Inflammatory macrophage treated with lipopolysaccharide for 1 hour (primary cell): ENCODE results near the gene PWWP2B.

Experiments used
- DNase-seq, 2 donors: peaks; one replicate each; pipeline ENCODE4 v3.0.0-alpha.2; 2020 to 2022

Gene PWWP2B

GRCh38 chr10:132448248-132448731 is 51.3 kb downstream of the PWWP2B start:
- peak; percentile 77 for DNase-seq

- DNase-seq, result peak in 1 of 2 donors; percentile 49
These were observed 52.2 kb downstream of the PWWP2B start for GRCh38 chr10:132449051-132449810.

DNA sequence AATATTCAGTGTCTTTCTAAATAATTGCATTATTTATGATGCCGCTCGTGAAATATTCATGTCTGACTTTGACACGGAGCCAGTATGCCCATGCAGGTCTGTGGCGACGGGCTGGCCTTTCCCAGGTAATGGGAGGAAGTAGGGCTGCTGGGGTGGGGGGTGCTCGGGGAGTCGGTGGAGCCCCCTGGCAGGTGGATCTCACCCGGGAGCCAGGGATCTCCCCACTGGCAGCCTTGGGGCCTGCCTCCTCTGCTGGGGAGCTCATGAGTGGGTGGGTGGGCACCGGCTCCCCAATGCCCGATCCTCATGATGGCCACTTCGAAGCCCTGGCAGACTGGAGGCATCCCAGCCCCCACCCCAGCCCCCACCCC is 52.8 kb downstream of the PWWP2B start:
- DNase-seq, result no peak

GRCh38 chr10:132450466-132450824 is 53.4 kb downstream of the PWWP2B start:
- no peak for DNase-seq

- no peak for DNase-seq
These were observed 54.0 kb downstream of the PWWP2B start for GRCh38 chr10:132450825-132451505.

- DNase-seq, result no peak
These were observed 54.7 kb downstream of the PWWP2B start for GRCh38 chr10:132451506-132452215.

DNA sequence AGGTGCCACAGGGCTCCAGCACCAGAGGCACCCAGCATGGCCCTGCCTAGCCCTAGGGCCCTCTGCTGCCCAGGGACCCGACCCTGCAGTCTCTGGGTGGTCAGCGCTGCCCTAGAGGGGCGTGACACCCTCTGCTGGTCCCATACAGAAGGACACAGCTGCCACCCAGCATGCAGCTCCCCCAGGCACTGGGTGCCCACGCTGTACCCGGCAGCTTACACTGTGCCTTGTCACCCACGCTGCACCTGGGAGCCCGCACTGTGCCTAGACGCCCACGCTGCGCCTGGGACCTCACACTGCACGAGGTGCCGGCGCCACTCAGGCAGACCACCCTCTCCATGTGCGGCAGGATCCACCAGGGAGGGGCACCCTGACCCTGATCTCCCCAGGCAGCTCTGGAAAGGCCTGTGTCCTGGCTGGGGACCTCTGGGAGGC is 55.2 kb downstream of the PWWP2B start:
- DNase-seq, result no peak

DNA sequence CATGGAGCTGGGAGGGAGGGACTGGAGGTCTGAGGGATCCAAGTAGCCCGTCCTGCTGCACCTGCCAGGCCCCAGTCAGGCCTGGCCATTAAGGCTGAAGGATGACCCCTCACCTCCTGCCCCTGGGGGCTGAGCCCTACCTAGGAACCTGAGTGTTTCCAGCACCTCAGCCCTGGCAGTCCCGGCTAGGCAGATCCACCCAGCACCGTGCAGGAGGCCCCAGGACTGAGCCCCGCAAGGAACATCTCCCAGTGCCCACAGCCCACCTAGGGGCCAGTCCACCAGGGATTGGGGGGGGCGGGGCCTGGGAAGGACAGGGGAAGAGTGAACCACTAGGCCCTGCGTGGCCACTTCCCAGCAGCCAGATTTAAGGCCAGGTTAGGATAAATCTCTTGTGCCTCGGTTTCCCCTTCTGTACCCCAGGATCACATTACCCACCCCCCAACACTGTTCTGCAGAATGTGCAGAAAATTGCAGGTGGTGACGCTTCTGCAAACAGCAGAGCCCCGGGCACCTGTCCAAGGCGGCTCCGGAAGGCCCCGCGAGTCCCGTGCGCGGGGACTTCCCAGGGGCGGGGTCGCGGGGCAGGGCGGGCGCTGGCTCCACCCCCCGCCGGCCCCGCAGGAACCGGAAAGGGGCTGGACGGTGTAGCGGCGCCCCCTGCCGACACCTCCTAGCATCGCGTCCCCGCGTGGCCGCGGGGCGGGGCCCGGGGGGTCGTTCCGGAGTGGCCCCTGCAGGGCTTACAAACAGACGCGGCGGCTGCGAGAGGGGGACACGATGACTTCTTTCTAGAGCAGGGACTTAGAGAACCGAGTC is 55.9 kb downstream of the PWWP2B start:
- DNase-seq, result peak; percentile 74 to 86

- DNase-seq, result no peak
These were observed 56.5 kb downstream of the PWWP2B start for GRCh38 chr10:132453470-132453861.

DNA sequence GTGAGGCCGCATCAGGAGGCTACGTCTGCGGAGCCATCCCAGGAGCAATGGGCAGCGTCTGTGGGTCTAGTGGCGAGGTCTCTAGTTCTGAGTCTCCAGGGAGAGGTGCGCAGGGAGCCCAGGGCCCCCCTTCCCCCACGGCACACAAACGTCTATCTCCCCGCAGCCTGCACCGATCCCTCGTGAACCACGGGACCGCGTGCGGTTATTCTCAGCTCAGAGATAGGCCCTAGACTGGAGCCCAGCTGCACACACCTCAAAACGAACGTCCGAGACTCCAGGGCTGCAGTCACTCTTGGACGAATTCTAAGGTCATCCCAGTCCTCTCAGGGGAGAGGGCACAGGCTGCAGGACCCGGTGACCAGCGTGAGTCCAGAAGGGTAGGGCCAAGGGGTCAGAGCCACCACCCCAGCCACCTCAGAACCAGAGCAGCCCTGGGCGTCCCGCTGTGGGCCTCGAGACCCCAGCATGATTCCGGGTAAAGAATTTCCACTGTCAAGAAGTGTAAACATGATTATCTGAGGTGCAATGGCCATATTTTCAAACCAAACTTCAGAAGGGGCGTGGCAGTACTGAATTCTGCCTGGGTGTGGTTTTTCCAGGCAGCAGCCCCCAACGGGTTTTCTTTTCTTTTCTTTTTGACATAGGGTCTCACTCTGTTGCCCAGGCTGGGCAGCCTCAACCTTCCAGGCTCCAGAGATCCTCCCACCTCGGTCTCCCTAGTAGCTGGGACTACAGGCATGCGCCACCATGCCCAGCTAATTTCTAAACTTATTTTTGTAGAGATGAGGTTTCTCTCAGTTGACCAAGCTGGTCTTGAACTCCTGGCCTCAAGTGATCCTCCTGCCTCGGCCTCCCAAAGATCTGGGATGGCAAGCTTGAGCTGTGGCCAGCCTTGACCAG is 57.5 kb downstream of the PWWP2B start:
- DNase-seq, result no peak

DNA sequence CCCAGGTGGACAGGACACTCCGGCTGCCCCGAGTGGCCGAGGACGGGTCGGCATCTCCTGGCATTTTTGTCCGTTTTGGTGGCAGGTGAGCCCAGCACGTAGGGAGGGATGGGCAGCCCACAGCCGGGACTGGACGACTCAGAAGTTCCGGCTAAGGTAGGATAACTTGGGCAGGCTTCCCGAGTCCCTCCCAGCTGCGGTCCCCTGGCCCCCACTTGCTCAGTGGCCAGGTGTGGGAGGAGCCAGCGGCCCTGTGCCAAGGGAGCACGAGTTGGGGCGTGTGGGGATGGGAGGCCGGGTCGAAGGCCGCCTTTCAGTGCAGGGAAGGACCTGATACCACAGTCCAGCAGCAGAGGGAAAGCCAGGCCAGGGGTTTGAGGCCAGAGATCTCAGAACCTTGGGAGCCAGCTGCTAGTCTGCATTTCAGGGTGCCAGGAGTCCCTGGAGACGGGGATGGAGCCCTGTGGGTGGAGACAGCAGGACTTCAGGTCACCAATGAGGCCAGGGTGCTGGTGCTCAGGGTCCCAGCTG is 58.5 kb downstream of the PWWP2B start:
- no peak for DNase-seq

DNA sequence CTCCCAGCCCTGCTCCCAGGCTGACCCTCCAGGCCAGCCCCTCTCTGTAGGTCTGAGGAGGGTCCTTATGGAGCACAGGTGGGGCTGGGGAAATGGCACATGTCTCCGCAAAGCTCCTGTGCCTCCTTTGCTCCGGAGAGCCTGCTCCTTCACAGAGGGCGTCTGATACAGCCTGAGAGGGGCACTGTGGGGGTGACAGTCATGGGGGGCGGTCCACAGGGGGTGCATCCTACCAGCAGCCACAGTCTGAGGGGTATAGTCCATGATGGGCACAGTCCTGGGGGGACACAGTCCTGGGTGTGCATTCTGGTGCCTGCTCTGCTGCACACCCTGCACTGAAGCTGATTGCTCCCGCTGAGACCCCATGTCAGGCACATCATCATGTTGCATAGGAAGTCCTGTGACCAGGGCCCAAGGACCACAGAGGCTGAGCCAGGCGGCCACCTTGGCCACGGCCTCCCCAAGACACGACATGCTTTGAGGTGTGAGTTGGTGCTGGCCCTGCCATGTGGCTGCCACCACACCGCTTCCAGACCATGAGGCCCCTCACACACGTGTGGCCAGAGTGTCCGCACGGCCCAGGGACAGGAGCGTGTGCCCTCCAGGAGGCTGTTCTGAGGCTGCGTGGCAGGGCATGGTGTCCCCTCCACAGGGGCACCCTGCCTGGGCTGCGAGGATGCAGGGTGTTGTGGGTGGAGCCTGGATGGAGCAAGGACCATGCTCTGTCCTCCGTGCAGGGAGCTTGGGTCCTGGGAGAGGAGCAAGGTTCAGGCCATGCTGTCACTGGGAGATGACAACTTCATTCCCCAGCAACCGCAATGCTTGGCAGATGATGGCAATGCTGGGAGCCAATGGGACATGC is 59.2 kb downstream of the PWWP2B start:
- DNase-seq, result no peak

DNA sequence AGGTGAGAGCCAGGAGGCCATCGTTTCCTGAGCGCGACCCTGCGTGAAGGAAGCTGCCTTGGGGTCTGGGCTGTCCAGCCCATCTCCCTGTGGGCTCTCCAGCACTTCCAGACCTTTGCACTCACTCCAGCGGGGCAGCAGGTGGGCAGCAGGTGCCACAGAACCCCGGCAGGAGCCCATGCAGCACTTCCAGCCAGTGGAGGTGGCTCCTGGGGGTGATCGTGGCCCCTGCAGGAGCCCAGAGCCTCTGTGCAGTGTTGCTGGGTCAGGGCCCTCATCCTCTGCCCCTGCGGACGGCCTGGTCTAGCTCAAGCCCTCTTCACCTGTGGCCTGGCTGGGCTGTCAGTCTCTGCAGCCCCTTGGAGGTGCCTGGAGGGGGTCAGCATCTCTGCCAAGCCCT is 59.9 kb downstream of the PWWP2B start:
- DNase-seq, result no peak

GRCh38 chr10:132457328-132458070 is 60.5 kb downstream of the PWWP2B start:
- DNase-seq, result no peak

GRCh38 chr10:132458071-132458585 is 61.1 kb downstream of the PWWP2B start:
- DNase-seq, result no peak

- DNase-seq, result peak in 1 of 2 donors; percentile 55
These were observed 61.7 kb downstream of the PWWP2B start for GRCh38 chr10:132458586-132459300.

DNA sequence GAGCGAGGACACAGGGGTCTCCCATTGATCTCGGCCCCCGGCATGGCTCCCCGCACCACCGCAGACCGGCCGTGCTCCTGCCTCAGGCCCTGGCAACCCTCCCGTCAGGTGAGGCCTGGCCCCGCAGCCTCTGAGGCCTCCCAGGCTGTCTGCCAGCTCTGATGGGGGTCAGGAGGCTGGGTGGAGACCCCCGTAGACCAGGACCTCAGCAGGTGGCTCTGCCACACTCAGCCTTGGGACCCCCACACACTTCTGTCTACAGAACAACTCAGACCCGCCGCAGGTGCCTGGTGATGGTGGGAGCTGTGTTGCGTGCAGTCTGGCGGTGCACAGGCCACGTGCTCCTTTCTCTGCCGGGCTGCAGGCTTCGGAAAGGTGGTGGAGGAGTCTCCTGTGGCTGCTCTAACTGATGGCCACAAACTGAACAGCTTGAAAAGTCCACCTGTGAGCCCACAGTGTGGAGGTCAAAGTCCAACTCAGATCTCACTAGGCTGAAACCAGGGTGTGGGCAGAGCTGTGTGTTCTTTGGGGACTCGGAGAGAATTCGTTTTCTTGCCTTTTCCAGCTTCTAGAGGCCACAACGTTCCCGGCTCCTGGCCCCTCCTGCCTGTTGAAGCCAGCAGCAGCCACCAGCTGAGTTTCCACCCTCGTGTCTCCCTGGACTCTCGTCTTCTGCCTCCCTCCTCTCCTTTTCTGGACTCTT is 62.5 kb downstream of the PWWP2B start:
- no peak for DNase-seq

DNA sequence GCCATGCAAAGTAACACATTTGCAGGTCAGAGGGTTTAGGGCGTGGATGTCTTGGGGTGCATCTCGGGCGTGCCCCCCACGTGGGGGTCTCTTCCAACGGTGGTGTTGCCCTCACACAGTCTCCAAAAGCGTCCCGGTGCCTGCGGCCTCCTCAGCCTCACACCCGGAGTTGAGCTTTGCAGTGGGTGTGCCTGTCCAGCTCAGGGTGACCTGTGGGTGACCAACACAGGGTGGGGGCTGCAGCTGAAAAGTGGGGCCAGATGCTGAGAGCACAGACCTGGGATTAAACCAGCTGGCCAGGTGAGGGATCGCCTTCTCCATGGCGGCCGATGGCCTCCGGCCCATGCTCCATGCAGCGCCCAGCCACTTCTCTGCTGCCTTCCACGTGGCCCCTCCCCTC is 63.1 kb downstream of the PWWP2B start:
- no peak for DNase-seq
